Measurements from ENCODE around the gene NEU1. TPM values are rescaled to one million over a fixed set of nuclear protein-coding genes. Genes with fewer than 3 reads are reported as not detected.
"Not testable (repeated sequence)": the region's sequence is repeated elsewhere in the genome, so short reads cannot be mapped to it uniquely, and the experiment has no call there.

Gene NEU1
- polyA plus RNA-seq (2013, experiment 1 of 2; ENCODE audit: insufficient read length) = 26.1 TPM
- 29.5 TPM for polyA plus RNA-seq (2013, experiment 2 of 2; ENCODE audit: insufficient read length)

DNA sequence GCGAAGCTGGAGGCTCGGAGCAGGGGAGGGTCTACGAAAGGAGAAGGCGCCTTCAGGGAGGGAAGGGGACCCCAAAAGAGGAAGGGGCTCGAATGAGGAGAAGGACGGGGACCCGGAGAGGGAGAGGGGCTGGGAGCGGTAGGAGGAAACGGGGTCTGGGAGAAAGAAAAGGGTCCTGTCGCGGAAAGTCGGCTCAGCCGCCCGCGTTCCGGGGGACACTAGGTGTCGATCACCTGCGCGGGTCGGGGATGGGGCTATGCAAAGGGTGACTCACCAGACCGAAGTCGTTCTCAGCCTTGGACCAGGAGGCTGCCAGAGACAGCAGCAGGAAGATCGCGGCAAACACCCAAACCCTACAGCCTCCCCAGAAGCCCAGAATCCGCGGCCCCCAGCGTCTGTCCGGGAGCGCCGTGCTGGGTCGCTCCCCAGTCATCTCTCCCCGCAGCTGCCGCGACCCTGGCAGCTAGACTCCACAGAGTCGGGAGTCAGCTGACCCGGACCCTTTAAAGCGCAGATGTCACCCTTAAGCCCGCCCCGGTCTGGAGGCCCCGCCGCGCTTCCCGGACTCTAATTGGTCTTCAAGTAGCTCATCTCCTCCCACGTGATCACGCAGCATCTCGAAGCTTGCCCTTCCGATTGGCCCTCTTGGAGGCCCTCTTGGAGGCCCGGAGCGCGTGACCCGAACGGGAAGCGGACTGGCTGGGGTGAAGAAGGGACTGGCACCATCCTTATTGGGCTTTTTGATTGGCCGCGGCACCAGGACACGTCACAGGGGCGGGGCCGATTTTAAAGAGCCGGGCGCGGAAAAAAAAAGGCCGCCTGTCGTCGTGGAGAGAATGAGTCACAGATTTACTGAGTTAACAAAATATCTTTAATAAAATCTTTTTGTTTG is at the start of gene NEU1:
Gene NEU1, minus strand, starts transcription at position 478 of the 892 bp plus-strand sequence. Its CDS starts 45 bp downstream, at position 433.
- peak; percentile 100 for DNase-seq

DNA sequence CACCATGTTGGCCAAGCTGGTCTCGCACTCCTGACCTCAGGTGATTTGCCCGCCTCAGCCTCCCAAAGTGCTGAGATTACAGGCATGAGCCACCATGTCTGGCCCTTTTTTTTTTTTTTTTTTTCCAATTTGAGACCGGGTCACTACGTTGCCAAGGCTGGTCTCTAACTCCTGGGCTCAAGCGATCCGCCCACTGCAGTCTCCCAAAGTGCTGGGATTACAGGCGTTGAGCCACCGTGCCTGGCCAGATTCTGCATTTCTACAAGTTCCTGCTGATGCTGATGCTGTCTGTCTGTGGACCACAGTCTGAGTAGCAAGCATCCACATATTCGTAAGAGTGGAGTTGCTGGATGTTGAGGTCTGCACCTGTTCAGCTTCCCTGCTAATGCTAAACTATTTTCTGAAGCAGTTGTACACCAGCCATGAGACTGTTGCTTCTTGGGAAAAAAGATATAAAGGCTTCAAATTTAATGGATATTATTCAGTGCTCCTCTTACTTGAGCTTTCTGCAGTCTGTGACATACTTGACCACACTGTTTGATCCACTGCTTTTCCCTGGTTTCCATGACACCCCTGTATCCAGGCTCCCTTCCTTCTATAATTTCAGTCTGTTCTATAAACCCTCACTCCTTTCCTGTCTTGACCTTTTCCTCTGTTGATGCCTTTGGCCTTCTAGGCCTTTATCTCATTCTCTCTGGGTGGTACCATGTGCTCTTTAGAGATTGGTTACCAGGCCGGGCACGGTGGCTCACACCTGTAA is 49.4 kb upstream of the NEU1 start:
- no peak for DNase-seq

DNA sequence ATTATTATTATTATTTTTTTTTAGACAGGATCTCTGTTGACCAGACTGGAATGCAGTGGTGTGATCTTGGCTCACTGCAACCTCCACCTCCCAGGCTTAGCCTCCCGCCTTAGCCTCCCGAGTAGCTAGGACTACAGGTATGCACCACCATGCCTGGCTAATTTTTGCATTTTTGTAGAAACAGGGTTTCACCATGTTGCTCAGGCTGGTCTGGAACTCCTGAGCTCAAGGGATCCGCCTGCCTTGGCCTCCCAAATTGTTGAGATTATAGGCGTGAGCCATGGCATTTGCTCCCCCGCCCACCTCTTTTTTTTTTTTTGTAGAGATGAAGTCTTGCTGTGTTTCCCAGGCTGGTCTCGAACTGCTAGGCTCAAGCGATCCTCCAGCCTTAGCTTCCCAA is 46.7 kb upstream of the NEU1 start:
- not testable (repeated sequence) for DNase-seq

DNA sequence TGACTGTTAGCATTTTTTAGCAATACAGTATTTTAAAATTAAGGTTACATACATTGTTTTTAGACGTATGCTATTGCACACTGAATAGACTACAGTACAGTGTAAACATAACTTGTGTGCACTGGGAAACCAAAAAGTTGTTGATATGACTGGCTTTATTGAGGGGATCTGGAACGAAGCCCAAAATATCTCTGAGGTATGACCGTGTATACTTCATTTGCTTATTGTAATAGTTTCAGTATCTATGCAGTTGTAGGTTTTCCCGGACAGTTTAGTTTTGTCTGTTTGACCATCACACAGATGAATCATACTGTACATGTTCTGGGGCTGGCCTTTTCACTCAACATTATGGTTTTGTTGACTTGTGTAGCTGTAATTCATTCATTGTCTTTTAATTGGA is 46.2 kb upstream of the NEU1 start:
- DNase-seq = peak; percentile 46

DNA sequence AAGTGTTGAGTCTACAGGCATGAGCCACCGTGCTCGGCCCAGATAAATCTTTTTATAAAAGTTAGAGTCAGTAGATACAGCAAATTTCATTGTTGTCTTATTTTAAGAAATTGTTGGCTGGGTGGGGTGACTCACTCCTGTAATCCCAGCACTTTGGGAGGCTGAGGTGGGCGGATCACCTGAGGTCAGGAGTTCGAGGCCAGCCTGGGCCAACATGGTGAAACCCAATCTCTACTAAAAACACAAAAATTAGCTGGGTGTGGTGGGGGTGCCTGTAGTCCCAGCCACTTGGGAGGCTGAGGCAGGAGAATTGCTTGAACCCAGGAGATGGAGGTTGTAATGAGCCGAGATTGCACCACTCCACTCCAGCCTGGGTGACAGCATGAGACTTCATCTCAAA is 45.6 kb upstream of the NEU1 start:
- not testable (repeated sequence) for DNase-seq

DNA sequence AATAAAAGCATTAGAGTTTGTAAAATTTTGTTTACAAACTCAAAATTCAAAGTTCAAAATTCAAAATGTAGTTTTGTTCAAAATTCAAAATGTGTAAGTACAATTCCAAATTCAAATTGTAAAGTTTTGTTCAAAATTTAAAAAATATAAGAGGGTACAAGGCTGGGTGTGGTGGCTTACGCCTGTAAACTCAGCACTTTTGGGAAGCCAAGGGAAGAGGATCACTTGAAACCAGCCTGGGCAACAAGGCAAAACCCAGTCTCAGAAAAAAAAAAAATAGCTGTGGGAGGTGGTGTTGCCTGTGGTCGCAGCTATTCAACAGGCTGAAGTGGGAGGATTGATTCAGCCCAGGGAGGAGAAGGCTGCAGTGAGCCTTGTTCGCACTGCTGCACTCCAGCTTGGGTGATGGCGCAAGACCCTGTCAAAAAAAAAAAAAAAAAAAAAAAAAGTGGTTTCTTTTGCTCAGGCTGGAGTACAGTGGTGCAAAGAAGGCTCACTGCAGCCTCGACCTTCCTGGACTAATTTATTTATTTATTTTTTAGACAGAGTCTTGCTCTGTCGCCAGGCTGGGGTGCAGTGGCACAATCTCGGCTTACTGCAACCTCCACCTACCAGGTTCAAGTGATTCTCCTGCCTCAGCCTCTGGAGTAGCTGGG is 44.7 kb upstream of the NEU1 start:
- peak; percentile 35 for DNase-seq

DNA sequence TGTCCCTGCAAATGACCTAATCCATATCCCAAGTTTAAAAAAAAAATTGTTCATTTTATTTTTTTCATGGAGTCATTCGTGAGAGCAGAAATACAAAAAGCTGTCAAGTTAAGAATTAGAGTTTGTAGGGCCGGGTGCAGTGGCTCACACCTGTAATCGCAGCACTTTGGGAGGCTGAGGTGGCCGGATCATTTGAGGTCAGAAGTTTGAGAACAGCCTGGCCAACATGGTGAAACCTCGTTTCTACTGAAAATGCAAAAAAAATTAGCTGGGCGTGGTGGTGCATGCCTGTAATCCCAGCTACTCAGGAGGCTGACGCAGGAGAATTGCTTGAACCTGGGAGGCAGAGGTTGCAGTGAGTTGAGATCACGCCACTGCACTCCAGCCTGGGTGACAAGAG is 44.1 kb upstream of the NEU1 start:
- not testable (repeated sequence) for DNase-seq

DNA sequence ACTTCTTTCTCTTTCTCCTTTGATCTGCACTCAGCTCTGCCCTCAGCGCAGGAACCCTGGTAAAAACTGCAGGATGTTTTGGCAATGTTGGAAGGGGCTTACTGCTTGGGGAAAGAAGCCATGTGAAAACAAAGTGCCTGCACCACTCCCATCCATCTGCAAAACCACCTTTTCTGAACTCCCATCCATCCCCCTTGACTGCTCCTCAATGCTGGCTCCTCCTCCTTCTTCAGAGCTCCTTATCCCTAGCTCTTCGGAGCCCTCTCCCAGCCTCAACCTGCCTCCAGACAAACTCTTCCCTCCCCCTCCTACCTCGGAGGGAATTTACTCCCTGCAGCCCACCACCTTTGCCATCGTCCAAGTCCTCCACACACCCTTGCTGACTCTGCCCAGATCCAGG is 43.5 kb upstream of the NEU1 start:
- no peak for DNase-seq

DNA sequence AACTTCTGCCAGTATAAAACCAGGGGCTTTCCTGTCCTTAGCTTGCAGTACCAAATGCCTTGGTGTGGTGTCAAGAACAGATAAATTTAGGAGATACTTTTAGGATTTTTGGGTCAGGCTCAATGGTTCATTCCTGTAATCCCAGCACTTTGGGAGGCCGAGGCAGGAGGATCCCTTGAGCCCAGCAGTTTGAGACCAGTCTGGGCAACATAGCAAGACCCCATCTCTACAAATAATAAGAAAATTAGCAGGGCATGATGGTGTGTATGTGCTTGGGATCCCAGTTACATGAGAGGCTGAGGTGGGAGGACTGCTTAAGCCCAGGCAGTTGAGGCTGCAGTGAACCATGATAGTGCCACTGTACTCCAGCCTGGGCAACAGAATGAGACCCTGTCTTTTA is 42.4 kb upstream of the NEU1 start:
- DNase-seq = no peak

DNA sequence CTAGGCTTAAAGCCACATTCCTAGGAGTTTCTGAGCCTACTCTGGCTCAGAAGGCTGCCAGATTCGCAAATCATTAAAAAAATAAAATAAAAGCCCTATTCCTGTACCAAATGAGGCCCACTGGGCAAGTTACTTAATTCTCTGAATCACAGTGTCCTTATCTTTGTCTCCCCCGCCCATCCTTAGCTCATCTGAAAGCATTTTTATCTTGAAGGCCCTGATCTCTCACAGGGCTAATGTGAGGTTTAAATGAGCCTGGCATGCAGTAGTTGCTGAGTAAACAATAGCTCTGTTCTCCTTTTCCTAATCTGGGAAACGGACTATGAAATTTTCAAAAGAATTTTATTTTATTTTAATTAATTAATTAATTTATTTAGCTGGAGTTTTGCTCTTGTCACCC is 41.3 kb upstream of the NEU1 start:
- DNase-seq = peak; percentile 15

DNA sequence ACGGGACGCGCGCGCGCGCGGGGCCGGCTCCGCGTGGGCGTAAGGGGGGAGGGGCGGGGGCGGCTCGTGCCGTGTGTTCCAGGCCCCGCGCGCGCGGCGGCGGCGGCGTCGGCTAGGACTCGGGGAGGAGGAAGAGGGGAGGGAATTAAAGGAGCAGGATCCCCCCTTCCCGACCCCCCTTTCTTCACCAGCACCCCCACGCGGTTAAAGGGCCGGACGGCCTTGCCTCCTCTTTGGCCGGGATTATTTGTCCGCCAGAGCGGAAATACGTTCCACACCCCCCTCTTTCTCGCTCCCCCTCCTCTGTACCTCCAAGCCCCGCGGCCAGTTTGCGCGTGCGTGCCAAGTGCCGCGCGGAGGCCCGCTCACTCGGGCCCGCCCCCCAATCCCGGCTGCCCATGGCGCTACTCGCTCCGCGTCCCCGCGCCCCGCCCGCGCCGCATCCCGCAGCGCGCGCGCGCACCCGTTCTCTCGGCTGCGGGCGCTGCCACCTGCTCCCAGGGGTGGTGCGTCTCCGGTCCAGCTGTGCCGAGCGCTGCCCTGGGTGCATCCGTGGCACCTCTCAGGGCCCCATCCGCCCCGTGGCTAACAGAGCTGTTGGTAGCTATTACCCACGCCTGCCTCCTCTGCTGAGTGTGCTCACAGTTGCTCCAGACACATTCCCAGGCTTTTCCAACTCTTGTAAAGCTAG is 39.5 kb upstream of the NEU1 start, which contains the start of gene ZBTB12:
Gene ZBTB12, minus strand, starts transcription at position 134 of the 691 bp plus-strand sequence. CDS start 781 bp downstream, outside the sequence.
- peak; percentile 94 for DNase-seq

DNA sequence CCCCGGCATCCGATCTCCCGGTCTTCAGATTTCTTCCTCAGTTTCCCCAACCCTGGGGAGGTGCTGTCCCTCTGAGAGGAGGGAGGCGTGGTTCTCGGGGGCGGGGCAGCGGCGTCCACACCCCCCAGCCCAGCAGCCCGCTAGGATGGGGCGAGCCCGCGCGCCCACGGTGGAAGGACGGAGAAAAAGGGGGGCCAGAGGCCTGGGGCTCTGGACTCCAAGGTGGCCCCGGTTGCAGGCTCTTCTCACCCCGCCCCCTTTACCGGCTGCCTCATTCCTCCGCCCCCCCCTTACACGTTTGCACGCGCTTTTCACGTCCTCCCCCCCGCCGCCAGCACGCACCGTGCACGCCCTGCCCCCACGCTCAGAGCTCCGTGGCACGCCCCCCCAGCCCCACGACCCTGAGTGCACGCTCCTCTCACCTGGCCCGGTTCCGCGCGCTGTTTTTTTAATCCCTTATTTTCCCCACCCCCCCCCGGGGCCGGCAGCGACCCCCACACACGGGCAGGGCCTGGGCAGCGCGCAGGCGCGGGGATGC is 38.9 kb upstream of the NEU1 start:
- DNase-seq = peak; percentile 44

DNA sequence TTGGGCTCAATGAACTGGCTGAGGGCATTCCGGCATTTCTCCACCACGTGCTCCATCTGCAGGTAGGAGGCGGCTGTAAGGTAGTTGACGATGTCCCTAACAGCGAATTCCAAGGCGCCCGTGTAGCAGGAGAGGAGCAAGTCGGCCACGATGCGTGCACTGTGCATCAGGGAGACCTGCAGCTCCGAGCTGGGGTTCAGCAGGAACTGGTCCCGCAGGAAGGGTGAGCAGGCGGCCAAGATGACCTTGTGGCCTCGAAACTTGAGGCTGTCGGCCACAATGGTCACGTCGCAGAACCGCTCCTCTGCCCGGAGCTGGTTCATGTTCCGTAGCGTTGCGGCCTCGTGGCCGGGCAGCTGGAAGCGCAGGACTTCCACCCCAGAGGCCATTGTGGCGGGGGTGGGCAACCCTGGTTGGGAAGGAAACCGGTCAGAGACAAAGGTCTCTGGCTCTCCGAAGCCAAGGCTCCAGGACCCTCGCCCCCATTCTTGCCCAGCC is 38.3 kb upstream of the NEU1 start:
- DNase-seq = no peak

DNA sequence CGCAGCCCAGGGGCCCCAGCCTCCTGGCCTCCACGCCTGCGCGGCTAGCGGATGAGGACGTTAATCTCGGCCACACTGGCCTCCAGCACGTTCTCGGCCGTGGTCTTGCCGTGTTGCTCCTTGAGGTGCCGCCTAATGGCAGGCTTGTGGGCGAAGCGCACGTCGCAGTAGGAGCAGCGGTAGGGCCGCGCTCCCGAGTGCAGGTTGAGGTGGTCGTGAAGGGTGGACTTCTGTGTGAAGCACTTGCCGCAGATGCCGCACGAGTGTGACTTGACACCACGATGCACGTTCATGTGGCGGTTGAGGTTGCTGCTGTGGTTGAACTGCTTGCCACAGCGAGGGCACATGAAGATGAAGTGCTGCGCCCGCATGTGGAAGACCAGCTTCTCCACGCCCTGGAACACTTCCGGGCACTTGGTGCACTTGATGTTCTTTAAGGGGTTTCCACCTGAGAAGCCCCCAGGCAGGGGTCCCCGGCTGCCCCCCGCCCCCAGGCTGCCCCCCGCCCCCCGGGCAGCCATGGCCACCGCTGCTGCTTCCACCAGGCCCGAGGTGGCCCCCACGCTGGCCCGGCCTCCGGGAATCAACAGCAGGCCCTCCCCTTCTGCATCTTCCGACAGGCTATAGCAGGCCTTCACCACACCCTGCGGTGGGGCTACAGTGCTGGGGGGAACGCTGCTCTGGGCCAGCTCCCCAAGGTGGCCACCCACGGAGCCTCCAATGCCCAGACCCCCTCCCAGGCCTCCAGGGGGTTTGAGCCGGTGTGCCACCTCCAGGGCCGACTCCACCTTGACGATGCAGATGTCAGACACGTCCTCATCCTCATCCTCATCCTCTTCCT is 37.5 kb upstream of the NEU1 start:
- DNase-seq = no peak

DNA sequence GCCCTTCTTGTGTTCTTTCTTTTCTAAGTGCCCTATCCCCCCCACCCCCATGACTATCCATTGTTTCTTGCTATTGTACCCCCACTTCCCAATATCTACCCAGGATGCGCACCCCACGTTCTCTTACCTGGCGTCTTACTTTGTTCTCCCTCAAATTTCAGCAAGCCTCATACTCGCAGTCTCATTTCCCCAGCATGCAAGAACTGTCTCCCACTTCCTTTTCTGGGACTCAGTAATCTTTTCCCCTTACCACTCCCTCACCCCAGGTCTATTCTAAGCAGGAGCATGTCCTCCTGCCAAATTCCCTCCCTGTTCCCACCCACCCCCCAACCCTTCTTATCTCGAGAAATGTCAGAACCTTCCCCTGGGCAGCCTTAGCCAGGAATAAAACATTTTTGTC is 36.6 kb upstream of the NEU1 start:
- DNase-seq = no peak

DNA sequence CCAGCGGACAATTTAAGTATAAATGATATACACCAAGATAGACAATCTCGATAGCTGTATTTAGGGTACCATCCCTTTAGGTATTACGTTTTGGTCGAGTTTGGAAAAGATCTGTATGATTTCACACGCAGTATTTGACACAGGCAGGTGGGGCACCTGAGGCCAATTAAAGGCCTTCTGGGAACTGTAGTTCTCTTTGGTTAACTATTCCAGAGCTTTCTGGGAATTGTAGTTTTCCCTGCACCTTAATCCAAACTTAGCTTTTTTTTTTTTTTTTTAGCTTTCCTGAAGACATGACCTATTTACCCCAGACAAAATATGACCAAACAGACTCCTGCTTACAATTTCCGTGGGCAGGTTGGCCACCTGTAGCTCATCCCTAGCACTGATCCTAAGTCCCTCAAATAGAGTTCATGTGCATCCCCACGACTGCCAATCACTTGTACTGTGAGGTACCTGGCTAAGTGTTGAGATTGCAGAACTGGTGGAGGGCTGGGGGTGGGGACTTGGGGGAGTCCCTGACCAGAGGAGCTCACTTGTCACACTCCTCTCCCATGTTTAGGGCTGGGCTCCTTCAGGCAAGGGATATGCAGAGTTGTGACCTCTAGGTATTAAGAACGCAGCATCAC is 35.9 kb upstream of the NEU1 start:
- DNase-seq = peak; percentile 37

DNA sequence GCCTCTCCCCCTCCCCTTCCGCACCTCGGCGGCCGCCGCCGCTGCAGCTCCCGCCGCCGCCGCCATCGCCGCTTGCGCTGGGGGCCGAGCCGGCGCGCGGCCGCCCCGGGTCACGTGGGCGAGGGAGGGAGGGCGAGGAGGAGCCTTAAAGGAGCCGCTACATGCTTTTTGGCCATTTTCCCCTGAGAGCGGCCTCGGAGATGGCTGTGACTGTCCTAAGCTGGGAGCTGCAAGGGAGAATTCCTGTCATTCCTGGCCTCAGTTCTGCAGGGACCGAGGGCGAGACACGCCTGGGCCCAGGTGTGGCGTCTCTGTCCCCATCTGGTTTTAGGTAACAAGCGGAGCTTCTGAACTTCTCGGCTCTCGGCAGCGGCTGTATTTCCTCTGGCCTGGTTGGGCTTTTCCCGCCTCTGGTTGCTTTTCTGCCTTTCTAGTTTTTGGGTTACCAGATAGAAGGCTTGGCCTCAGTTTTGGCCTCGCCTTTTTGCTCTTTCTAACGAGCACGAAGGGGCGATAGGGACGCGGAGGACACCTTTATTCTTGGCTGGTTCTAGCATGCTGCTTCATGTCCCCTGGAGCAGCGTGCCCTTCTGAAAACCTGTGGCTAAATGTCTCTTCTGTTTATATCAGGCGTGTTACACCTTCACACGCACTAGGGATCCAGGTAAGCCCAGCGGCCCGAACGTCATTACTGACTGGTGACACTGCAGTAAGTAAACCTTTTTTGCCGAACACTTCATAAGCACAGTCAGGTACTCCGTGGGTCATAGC is 35.2 kb upstream of the NEU1 start, which contains the start of gene EHMT2:
Gene EHMT2, minus strand, starts transcription at position 87 of the 771 bp plus-strand sequence. Its CDS starts 21 bp downstream, at position 66.
- DNase-seq = peak; percentile 82

DNA sequence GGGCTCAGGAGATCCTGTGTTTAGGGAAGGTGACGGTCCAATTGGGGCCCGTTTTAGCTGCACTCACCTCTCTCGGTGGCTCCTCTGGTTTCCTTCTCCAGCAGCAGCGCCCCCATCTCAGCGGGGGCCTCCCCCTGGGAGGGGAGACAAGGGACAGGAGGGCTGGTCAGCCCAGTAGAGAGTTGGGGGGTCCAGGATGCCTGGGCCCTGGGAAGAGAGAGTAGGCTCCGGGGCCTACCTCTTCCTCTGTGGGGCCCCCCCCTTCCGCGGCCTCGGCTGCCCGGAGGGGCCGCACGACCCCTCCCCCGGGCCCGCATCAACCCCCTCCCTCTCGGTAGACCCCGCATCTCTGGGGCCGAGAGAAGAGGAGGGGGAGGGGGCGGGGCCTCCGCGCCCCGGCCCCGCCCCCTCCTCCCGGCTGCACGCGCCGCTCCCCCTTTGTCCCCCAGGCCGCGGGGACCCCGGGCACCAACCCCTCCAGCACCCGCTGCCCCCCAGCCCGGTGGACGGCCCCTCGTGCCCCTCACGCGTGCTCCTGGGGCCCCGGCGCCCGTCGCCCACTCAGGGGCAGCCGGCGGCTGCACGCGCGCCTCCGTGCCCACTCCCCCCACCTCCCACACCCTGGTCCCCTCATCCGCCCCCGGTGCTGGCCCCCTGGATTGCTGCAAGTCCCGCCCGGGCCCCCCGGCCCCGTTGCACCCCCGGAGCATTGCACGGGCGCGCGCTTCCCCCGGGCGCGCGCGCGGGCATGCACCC is 34.4 kb upstream of the NEU1 start:
- no peak for DNase-seq

DNA sequence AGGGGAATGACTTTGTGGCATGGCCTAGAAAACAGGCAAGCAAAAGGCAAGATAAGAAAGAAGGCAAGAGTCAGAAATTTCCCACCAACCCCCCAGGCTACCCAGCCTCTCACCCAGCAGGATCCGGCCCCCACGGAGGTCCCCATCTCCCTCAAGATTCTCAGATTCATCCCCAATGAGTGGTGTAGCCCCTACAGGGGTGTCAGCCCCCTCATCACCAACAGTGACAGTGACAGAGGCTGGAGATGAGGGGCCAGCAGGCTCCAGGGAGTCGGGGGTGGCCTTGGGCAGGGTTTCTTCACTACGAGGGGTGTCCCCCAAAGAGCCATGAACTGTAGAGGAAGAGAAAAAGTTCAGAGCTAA is 33.9 kb upstream of the NEU1 start:
- DNase-seq = no peak

All from fibroblast of skin of back (primary cell).